Transverse colon (tissue), 4 donors: ENCODE results near the gene HEPACAM2. TPM values are rescaled to one million over a fixed set of nuclear protein-coding genes. Genes with fewer than 3 reads are reported as not detected.

Experiments
- DNase-seq: peaks from one replicate; pipeline ENCODE4 v3.0.0-alpha.2; 2019
- H3K27ac ChIP-seq, 4 donors: fragments of 200-600 bp; sonication (generic); 2 replicates each; pipeline ENCODE4 v1.5.1; 2016 to 2018; ENCODE audit warnings: inconsistent platforms in 4 of 4
- H3K27me3 ChIP-seq: fragments of 200-600 bp; sonication (generic); 2 replicates; pipeline ENCODE4 v1.5.1; 2017; ENCODE audit warnings: inconsistent platforms
- H3K36me3 ChIP-seq, 4 donors: fragments of 200-600 bp; sonication (generic); 2 replicates each; pipeline ENCODE4 v1.5.1; 2017 to 2019; ENCODE audit warnings: inconsistent platforms in 4 of 4
- H3K4me1 ChIP-seq, 4 donors: fragments of 200-600 bp; sonication (generic); 2 replicates each; pipeline ENCODE4 v1.5.1; 2017 to 2020; ENCODE audit warnings: inconsistent platforms in 4 of 4
- H3K4me3 ChIP-seq, 4 donors: fragments of 200-600 bp; sonication (generic); 1 replicate in 1 of 4; 2 replicates in 3 of 4; pipeline versions ENCODE4 v1.5.1 to v1.6.1; 2017 to 2019; ENCODE audit warnings: inconsistent platforms in 4 of 4
- H3K9me3 ChIP-seq, 2 donors: fragments of 200-600 bp; sonication (generic); 2 replicates each; pipeline ENCODE4 v1.5.1; 2017 to 2019; ENCODE audit warnings: inconsistent platforms in 2 of 2
- CTCF ChIP-seq, 5 experiments: fragments of 200-600 bp in 3 of 5; fragments of 450-650 bp in 2 of 5; sonication (generic) in 3 of 5; IDR thresholded peaks; 1 replicate in 2 of 5; 2 replicates in 3 of 5; pipeline ENCODE4 v1.5.1; 2016 to 2017; ENCODE audit warnings: antibody characterized with exemption in 5 of 5, inconsistent platforms in 3 of 5, mild to moderate bottlenecking in 2 of 5, moderate library complexity in 1 of 5
- EP300 ChIP-seq: sonication (generic); formaldehyde crosslinking; IDR thresholded peaks from one replicate; pipeline ENCODE4 v1.6.1; 2017; ENCODE audit warnings: antibody characterized with exemption, low read depth
- POLR2A ChIP-seq: fragments of 450-650 bp; IDR thresholded peaks from one replicate; pipeline ENCODE4 v1.6.1; 2016; ENCODE audit warnings: antibody characterized with exemption, mild to moderate bottlenecking, moderate library complexity
- POLR2AphosphoS5 ChIP-seq, 3 donors: sonication (generic); formaldehyde crosslinking; IDR thresholded peaks; one replicate each; pipeline ENCODE4 v1.6.1; 2016; ENCODE audit warnings: antibody characterized with exemption in 3 of 3
- WGBS, 2 donors: methylation state at CpG; one replicate each; pipeline ENCODE4 v1.1.5; 2018; ENCODE audit warnings: low coverage in 1 of 2; 5-methylcytosine and 5-hydroxymethylcytosine counted together
- in situ Hi-C, 4 donors: fragments of 200-750 bp; cut with MboI; loops; one replicate each; pipeline versions ENCODE4 v1.15.0 to v1.15.1; 2017; ENCODE audit warnings: low sequenced_read_pairs in 3 of 4, low pct_ligation_motif_present in 1 of 4, low pct_unique_long_range_greater_than_20kb in 1 of 4
- intact Hi-C: fragments of 100-400 bp; cut with DNase I; formaldehyde crosslinking; loops from one replicate; pipeline ENCODE4 v1.15.1; 2023; ENCODE audit warnings: low total_unique reads
- total RNA-seq, 4 donors: library from RNA; depleted of rRNA; stranded (reverse); fragments of >200 nt; gene quantifications; one replicate each; pipeline ENCODE4 v1.1.0, GENCODE V29; 2016

HEPACAM2 gene
- total RNA-seq, 4 donors from 2014 or later = 10.5 to 127 (median 45.1) TPM

GRCh38 chr7:93218997-93219827 is 7.1 kb downstream of the HEPACAM2 start:
- in situ Hi-C loops (no loop called here), intact Hi-C loops (no loop called here)
- DNase-seq = no peak
- no peak for TF ChIP-seq EP300
- Histone ChIP-seq H3K36me3 (no peaks in the 10 kb centered on the region), H3K4me3 (peak overlapping the region in 1 of 4 donors; percentile 0), H3K27ac (peak overlapping the region in 2 of 4 donors; percentile 27 to 29), H3K27me3 (peaks cover 2% of the 10 kb centered on the region), H3K4me1 (no peaks in the 10 kb centered on the region), H3K9me3 (no peaks in the 10 kb centered on the region)
- 59 to 78% methylated on average over 4 to 10 of the region's 10 CpGs for WGBS, 2 donors

GRCh38 chr7:93212881-93213280 is 13.4 kb downstream of the HEPACAM2 start:
- H3K9me3 ChIP-seq = no peaks in the 10 kb centered on the region
- H3K4me1 ChIP-seq = no peaks in the 10 kb centered on the region
- 33 to 63% methylated on average over 1 of the region's 1 CpG for WGBS, 2 donors
- TF ChIP-seq EP300 (no peak), CTCF (IDR thresholded peaks at IDR 0.05) (no peak), POLR2AphosphoS5 (IDR thresholded peaks at IDR 0.05) (peak; percentile 24 to 56 (median 33)), POLR2A (no peak)
- DNase-seq = no peak
- peak overlapping the region in 1 of 4 donors; percentile 55 for H3K27ac ChIP-seq
- intact Hi-C loops = no loop called here
- H3K36me3 ChIP-seq = no peaks in the 10 kb centered on the region
- peaks cover 3% of the 10 kb centered on the region for H3K27me3 ChIP-seq
- no peak overlapping the region for H3K4me3 ChIP-seq
- in situ Hi-C loops = no loop called here

- no peaks in the 10 kb centered on the region for H3K4me1 ChIP-seq
- peaks cover 3% of the 10 kb centered on the region for H3K27me3 ChIP-seq
- intact Hi-C loops = no loop called here
- peak overlapping the region in 1 of 4 donors; percentile 55 for H3K27ac ChIP-seq
- DNase-seq = no peak
- no peaks in the 10 kb centered on the region for H3K36me3 ChIP-seq
- no peaks in the 10 kb centered on the region for H3K9me3 ChIP-seq
- H3K4me3 ChIP-seq = no peak overlapping the region
- in situ Hi-C loops = no loop called here
- TF ChIP-seq POLR2AphosphoS5 (IDR thresholded peaks at IDR 0.05) (no peak), POLR2A (no peak), EP300 (no peak), CTCF (IDR thresholded peaks at IDR 0.05) (no peak)
- whole genome bisulfite sequencing, 2 donors = 83 to 93% methylated on average over 5 of the region's 5 CpGs
Measured at GRCh38 chr7:93211228-93211818, 14.9 kb downstream of the HEPACAM2 start.

- Histone ChIP-seq H3K9me3 (no peaks in the 10 kb centered on the region), H3K4me1 (peaks cover 0 to 29% (median 6%) of the 10 kb centered on the region in 4 donors), H3K36me3 (no peaks in the 10 kb centered on the region), H3K27ac (no peak overlapping the region), H3K4me3 (no peak overlapping the region), H3K27me3 (no peaks in the 10 kb centered on the region)
- no peak for TF ChIP-seq POLR2A
- no peak for TF ChIP-seq CTCF (IDR thresholded peaks at IDR 0.05)
- no peak for TF ChIP-seq POLR2AphosphoS5 (IDR thresholded peaks at IDR 0.05)
- no peak for TF ChIP-seq EP300
- in situ Hi-C loops (no loop called here), intact Hi-C loops (no loop called here)
- no peak for DNase-seq
- 15 to 40% methylated on average over 1 to 2 of the region's 2 CpGs for WGBS, 2 donors
Measured at GRCh38 chr7:93205046-93205445, 21.2 kb downstream of the HEPACAM2 start.
